OCI-M2 (cell line): Measurements from ENCODE around the gene PTPRN2.

Experiments
- DNase-seq: peaks from one replicate; lab custom pipeline; 2025; ENCODE audit not compliant: unreplicated experiment; lab: John Stamatoyannopoulos, UW

Gene PTPRN2

GRCh38 chr7:158013085-158013668, 574.4 kb downstream of the PTPRN2 start:
- no peak for DNase-seq

- DNase-seq = no peak
These were observed 575.7 kb downstream of the PTPRN2 start for GRCh38 chr7:158011941-158012340.

GRCh38 chr7:158010961-158011693, 576.5 kb downstream of the PTPRN2 start:
- DNase-seq = no peak

GRCh38 chr7:158009886-158010285, 577.7 kb downstream of the PTPRN2 start:
- no peak for DNase-seq

- DNase-seq = no peak
These were observed 579.4 kb downstream of the PTPRN2 start for GRCh38 chr7:158008267-158008666.

- no peak for DNase-seq
These were observed 579.8 kb downstream of the PTPRN2 start for GRCh38 chr7:158007697-158008257.

GRCh38 chr7:158006841-158007696, 580.6 kb downstream of the PTPRN2 start:
- no peak for DNase-seq

- DNase-seq = no peak
These were observed 582.1 kb downstream of the PTPRN2 start for GRCh38 chr7:158005531-158005930.

- DNase-seq = no peak
These were observed 583.5 kb downstream of the PTPRN2 start for GRCh38 chr7:158004123-158004490.

GRCh38 chr7:158003441-158004122, 584.0 kb downstream of the PTPRN2 start:
- no peak for DNase-seq

GRCh38 chr7:158002486-158003080, 585.0 kb downstream of the PTPRN2 start:
- no peak for DNase-seq

GRCh38 chr7:158001621-158002320, 585.9 kb downstream of the PTPRN2 start:
- DNase-seq = no peak

- DNase-seq = no peak
These were observed 586.6 kb downstream of the PTPRN2 start for GRCh38 chr7:158001003-158001402.

GRCh38 chr7:158000160-158000559, 587.5 kb downstream of the PTPRN2 start:
- no peak for DNase-seq

GRCh38 chr7:157998884-157999552, 588.6 kb downstream of the PTPRN2 start:
- DNase-seq = no peak

- DNase-seq = no peak
These were observed 590.2 kb downstream of the PTPRN2 start for GRCh38 chr7:157997471-157997870.

- DNase-seq = no peak
These were observed 590.6 kb downstream of the PTPRN2 start for GRCh38 chr7:157997080-157997440.

- DNase-seq = no peak
These were observed 591.1 kb downstream of the PTPRN2 start for GRCh38 chr7:157996359-157997079.

GRCh38 chr7:157995815-157996214, 591.8 kb downstream of the PTPRN2 start:
- no peak for DNase-seq
